Motor neuron (in vitro differentiated cells): ENCODE data around the gene TPRG1. TPM values are rescaled to one million over a fixed set of nuclear protein-coding genes. Genes with fewer than 3 reads are reported as not detected.

Experiments used
- ATAC-seq, 8 experiments: fragments of 200-7000 bp; cut with Tn5 transposase; replicated peaks in 6 of 8; 2 replicates each; pipeline ENCODE4 v1.8.0; 2021; ENCODE audit warnings: mild to moderate bottlenecking in 8 of 8, moderate library complexity in 8 of 8
- H3K27ac ChIP-seq, 2 donors: fragments of 250-450 bp; sonication (Bioruptor Pico); 2 replicates each; pipeline ENCODE4 v1.9.0; 2021; ENCODE audit warnings: antibody characterized with exemption in 2 of 2, mild to moderate bottlenecking in 2 of 2, moderate library complexity in 1 of 2
- H3K4me1 ChIP-seq, 2 donors: fragments of 250-450 bp; sonication (Bioruptor Pico); replicated peaks in 1 of 2; 2 replicates each; pipeline ENCODE4 v1.6.1; 2021; ENCODE audit warnings: antibody characterized with exemption in 2 of 2, mild to moderate bottlenecking in 2 of 2, moderate library complexity in 1 of 2
- H3K4me3 ChIP-seq, 5 donors: fragments of 250-450 bp; sonication (Bioruptor Pico); 2 replicates each; pipeline ENCODE4 v1.9.0; 2021; ENCODE audit warnings: antibody characterized with exemption in 5 of 5, mild to moderate bottlenecking in 5 of 5, moderate library complexity in 4 of 5
- WGBS, 10 experiments: fragments of 450-650 bp; shearing (Covaris generic); methylation state at CpG; one replicate each; pipeline ENCODE4 v1.0.0; 2022; 5-methylcytosine and 5-hydroxymethylcytosine counted together
- in situ Hi-C, 9 experiments: fragments of 400-800 bp; cut with MboI; loops; one replicate each; pipeline ENCODE4 v1.15.0; 2021; ENCODE audit warnings: low sequenced_read_pairs in 9 of 9, low pct_unique_long_range_greater_than_20kb in 2 of 9; ENCODE audit not compliant: unreplicated experiment in 9 of 9
- total RNA-seq, 8 experiments: library from RNA; unstranded; fragments of 300-600 nt; gene quantifications; 2 replicates each; pipeline versions ENCODE4 v1.2.3 to v1.2.4, GENCODE V29; 2022

The TPRG1 gene
- total RNA-seq, 8 experiments from 2014 or later = 0.31 to 3.2 (median 2.4) TPM

GRCh38 chr3:189275182-189275581, 103.4 kb downstream of the TPRG1 start:
- Histone ChIP-seq H3K4me1 (no peaks in the 10 kb centered on the region), H3K4me3 (no peak overlapping the region), H3K27ac (no peak overlapping the region)
- WGBS, 10 experiments = 17 to 100% (median 86%) methylated on average over 1 to 2 of the region's 2 CpGs; no CpG with 5 or more reads in 1 of the 10 experiments
- in situ Hi-C loops = loop anchor here in 2 of 9 experiments (10.0 to 25.0 kb wide), 2 partner anchors 662 to 670 kb away; no protein-coding TSS in a partner anchor
- ATAC-seq = no peak

DNA sequence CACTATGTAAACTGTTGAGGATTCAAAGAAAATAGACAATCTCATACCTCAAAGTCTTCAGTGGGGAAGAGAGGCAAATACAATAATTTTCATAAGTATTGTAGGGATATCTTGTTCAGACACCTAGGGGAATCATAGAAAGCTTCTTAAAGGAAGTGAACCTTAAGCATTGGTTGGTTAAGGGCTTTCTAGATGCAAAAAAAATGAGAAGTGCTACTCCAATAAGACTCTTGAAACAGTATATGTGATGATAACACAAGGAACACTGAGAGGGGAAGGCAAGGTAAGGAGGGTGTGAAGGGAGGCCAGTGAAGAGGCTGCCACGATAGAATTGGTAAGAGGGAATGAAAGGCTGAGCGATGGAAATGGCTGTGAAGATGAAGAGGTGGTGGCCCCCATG, 104.1 kb downstream of the TPRG1 start:
- H3K27ac ChIP-seq = no peak overlapping the region
- in situ Hi-C loops = loop anchor here in 2 of 9 experiments (10.0 to 25.0 kb wide), 2 partner anchors 661 to 669 kb away; no protein-coding TSS in a partner anchor
- H3K4me3 ChIP-seq = no peak overlapping the region
- WGBS, 10 experiments = 64 to 100% (median 88%) methylated on average over 1 to 2 of the region's 2 CpGs; no CpG with 5 or more reads in 4 of the 10 experiments
- no peak for ATAC-seq
- no peaks in the 10 kb centered on the region for H3K4me1 ChIP-seq

DNA sequence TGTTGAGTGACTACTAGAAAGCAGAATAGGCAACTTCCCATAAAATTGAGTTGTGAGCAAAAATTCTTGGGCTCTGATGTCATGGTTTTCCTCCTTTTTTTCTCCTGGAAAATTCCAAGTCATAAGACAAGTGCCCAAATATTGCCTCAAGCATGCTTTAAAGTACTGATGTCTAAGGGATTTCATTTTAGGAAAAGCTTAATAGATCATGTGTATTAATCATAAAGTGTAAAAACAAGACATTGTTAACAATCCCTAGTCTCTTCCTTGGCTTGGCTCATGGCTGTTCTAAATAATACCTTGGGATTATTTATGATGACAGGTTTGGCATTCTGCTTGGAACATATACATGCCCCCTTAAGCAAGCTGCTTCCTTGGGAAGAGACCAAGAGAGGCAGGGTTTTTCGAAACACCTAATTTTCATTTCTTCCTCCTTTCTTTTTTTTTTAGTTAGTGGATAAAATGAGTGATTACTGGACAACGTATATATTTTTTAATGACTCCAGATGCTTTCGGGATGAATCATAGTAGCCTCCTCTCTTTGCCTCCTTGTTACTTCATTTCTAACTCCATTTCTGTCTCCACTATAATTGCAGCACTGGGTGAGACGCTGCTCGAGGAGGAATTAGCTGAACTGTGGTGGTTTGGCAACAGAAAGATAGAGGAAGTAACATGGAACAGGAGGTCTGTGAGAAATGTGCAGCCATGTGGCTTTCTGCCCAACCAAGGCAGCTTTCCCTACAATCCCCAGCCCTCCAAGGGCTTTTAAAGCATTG, 104.9 kb downstream of the TPRG1 start:
- H3K4me1 ChIP-seq = no peaks in the 10 kb centered on the region
- WGBS, 10 experiments = 0 to 92% (median 52%) methylated on average over 1 to 5 of the region's 5 CpGs; no CpG with 5 or more reads in 2 of the 10 experiments
- H3K27ac ChIP-seq = no peak overlapping the region
- ATAC-seq = peak in 1 of 8 experiments; percentile 52
- in situ Hi-C loops = loop anchor here in 2 of 9 experiments (10.0 to 25.0 kb wide), 2 partner anchors 661 to 668 kb away; no protein-coding TSS in a partner anchor
- no peak overlapping the region for H3K4me3 ChIP-seq

GRCh38 chr3:189277711-189278110, 105.9 kb downstream of the TPRG1 start:
- in situ Hi-C loops = loop anchor here in 2 of 9 experiments (10.0 to 25.0 kb wide), 2 partner anchors 660 to 667 kb away; no protein-coding TSS in a partner anchor
- 30 to 100% (median 93%) methylated on average over 1 to 3 of the region's 3 CpGs for WGBS, 10 experiments
- Histone ChIP-seq H3K4me3 (no peak overlapping the region), H3K4me1 (no peaks in the 10 kb centered on the region), H3K27ac (no peak overlapping the region)
- ATAC-seq = no peak

GRCh38 chr3:189278221-189278620, 106.5 kb downstream of the TPRG1 start:
- Histone ChIP-seq H3K27ac (no peak overlapping the region), H3K4me3 (no peak overlapping the region), H3K4me1 (no peaks in the 10 kb centered on the region)
- 20 to 100% (median 85%) methylated on average over 1 to 3 of the region's 3 CpGs; no CpG with 5 or more reads in 5 of the 10 experiments for WGBS, 10 experiments
- in situ Hi-C loops = loop anchor here in 2 of 9 experiments (10.0 to 25.0 kb wide), 2 partner anchors 659 to 667 kb away; no protein-coding TSS in a partner anchor
- ATAC-seq = no peak

- no peak overlapping the region for H3K27ac ChIP-seq
- H3K4me3 ChIP-seq = no peak overlapping the region
- H3K4me1 ChIP-seq = peaks cover 0 to 5% of the 10 kb centered on the region in 2 donors
- ATAC-seq = no peak
- WGBS, 10 experiments = 42 to 100% (median 74%) methylated on average over 2 to 3 of the region's 3 CpGs
- in situ Hi-C loops = loop anchor here in 1 of 9 experiments (25.0 kb wide), 1 partner anchor 655 kb away; no protein-coding TSS in a partner anchor
Measured at GRCh38 chr3:189282189-189282588, 110.4 kb downstream of the TPRG1 start.

GRCh38 chr3:189282741-189283140, 111.0 kb downstream of the TPRG1 start:
- Histone ChIP-seq H3K4me3 (no peak overlapping the region), H3K27ac (no peak overlapping the region), H3K4me1 (peaks cover 0 to 5% of the 10 kb centered on the region in 2 donors)
- 43 to 100% (median 90%) methylated on average over 1 to 3 of the region's 3 CpGs for WGBS, 10 experiments
- in situ Hi-C loops = loop anchor here in 1 of 9 experiments (25.0 kb wide), 1 partner anchor 655 kb away; no protein-coding TSS in a partner anchor
- no peak for ATAC-seq

DNA sequence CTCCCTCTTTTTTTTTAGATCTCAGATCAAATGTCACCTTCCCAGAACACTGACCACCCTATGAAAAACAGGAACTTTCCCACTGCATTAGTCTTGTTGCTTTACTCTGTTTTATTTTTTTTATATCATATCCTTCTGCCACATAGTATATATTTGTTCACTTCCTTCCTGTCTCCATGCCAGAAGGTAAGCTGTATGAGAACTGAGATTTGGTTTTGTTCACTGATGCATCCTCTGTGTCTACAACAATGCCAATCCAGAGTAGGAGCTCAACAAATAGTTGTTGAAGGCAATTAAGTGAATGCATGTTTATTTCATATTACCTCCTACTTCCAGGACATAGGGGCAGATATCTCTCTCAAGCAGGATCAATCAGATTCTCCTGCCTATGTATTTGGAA, 114.4 kb downstream of the TPRG1 start:
- Histone ChIP-seq H3K4me1 (peaks cover 0 to 5% of the 10 kb centered on the region in 2 donors), H3K4me3 (no peak overlapping the region), H3K27ac (no peak overlapping the region)
- in situ Hi-C loops = loop anchor here in 1 of 9 experiments (25.0 kb wide), 1 partner anchor 651 kb away; no protein-coding TSS in a partner anchor
- no peak for ATAC-seq

GRCh38 chr3:189286916-189287315, 115.1 kb downstream of the TPRG1 start:
- in situ Hi-C loops = loop anchor here in 1 of 9 experiments (25.0 kb wide), 1 partner anchor 650 kb away; no protein-coding TSS in a partner anchor
- H3K4me1 ChIP-seq = peaks cover 0 to 5% of the 10 kb centered on the region in 2 donors
- H3K4me3 ChIP-seq = no peak overlapping the region
- no peak overlapping the region for H3K27ac ChIP-seq
- peak in 5 of 8 experiments; percentile 33 to 95 (median 75) for ATAC-seq
- 8 to 100% (median 44%) methylated on average over 1 to 5 of the region's 5 CpGs; no CpG with 5 or more reads in 4 of the 10 experiments for WGBS, 10 experiments

GRCh38 chr3:189288348-189289235, 116.8 kb downstream of the TPRG1 start:
- Histone ChIP-seq H3K27ac (no peak overlapping the region), H3K4me1 (peaks cover 0 to 5% of the 10 kb centered on the region in 2 donors), H3K4me3 (no peak overlapping the region)
- ATAC-seq = no peak
- WGBS, 10 experiments = 55 to 88% (median 75%) methylated on average over 1 to 7 of the region's 7 CpGs; no CpG with 5 or more reads in 1 of the 10 experiments
- in situ Hi-C loops = loop anchor here in 1 of 9 experiments (25.0 kb wide), 1 partner anchor 649 kb away; no protein-coding TSS in a partner anchor

- 67 to 100% (median 83%) methylated on average over 1 to 2 of the region's 2 CpGs; no CpG with 5 or more reads in 2 of the 10 experiments for WGBS, 10 experiments
- no peak for ATAC-seq
- no peak overlapping the region for H3K4me3 ChIP-seq
- peaks cover 0 to 5% of the 10 kb centered on the region in 2 donors for H3K4me1 ChIP-seq
- H3K27ac ChIP-seq = no peak overlapping the region
- in situ Hi-C loops = loop anchor here in 1 of 9 experiments (25.0 kb wide), 1 partner anchor 648 kb away; no protein-coding TSS in a partner anchor
Measured at GRCh38 chr3:189289251-189289650, 117.5 kb downstream of the TPRG1 start.
